T47D (cell line): ENCODE results near the gene EML3.

Source experiments
- DNase-seq, 2 experiments: peaks; one replicate each; pipeline versions ENCODE4 v3.0.0 to v3.0.0-alpha.2; 2011 to 2012; ENCODE audit warnings: low read depth in 1 of 2, low spot score in 1 of 2
- JUND ChIP-seq: IDR thresholded peaks from 2 replicates; pipeline ENCODE4 v1.6.1; 2012; ENCODE audit warnings: low read depth
- in situ Hi-C: cut with HindIII; loops from 2 replicates; pipeline ENCODE4 v1.10.0; 2016; ENCODE audit warnings: low sequenced_read_pairs, low pct_unique_long_range_greater_than_20kb

Gene EML3

DNA sequence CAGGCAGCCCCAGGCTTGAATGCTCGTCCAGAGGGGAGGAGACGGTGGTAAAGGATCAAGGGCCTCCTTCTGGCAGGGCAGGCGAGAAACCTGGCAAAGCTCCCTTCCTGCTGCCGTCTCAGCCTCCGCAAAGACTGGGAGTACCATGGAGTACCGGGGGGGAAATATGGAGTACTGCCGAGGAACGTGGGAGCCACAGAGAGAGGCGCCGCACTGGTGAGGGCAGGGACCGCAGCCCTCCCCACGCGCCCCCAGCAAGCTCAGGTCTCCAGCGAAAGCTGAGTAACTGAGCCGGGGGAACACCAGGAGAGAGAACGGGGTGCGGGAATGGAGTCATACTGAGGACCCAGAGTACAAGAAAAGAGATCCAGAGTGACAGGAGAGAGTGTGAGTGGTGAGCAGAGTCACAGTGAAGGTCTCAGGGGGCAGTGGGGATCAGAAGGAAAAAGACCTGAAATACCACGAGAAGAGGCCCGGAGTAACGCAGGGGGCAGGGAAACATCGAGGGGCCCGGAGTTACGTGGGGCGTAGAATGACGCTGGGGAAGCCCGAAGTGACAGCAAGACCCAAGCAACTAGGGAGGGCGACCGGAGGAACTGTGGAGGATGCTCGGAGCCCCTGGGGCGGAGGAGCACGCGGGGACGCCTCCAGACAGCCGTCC is 740 bp downstream of the EML3 start:
- DNase-seq, result peak; percentile 58 to 70
- in situ Hi-C loops, result no loop called here
- TF ChIP-seq JUND, result no peak

DNA sequence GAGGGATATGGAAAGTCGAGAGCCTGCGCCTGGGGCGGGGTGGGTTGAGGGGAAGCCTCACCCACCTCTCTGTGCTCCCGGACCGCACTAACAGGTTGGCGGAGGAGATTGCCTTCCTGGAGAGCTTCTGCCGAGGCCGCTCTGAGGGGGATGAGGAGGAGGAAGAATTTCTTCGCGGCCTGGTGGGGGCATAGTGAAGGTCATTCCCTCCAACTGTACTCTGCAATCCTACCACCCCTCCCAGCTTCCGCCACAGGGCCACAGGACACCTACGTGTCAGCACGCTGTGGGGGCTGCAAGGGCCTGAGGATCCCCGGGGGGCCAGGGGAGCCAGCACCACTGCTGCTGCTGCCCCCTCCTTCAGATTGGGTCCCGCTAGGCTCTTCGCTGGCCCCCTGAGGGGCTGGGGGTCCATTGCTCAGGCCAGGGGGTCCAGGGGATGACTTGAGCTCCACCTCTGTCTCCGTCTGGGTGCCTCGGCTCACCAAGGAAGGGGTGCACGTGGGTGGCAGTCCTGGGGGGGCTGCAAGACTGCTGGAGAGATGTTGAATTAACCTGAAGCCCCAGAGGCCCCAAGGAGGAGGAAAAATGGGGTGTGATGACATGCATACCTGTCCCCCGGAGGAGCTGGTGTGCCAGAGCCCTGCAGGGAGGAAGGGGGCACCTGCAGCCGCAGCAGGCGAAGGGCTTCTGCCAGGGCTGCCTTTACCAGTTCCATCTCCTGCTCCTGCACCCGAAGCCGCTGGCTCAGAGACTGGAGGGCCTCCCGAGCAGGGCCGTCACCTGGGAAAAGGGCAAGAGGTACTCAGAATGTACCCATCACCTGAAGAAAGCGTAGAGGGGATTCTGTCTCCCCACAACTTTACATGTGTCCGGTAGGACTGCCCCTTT is 1.5 kb downstream of the EML3 start:
- DNase-seq, result no peak
- no peak for TF ChIP-seq JUND
- in situ Hi-C loops, result no loop called here

DNA sequence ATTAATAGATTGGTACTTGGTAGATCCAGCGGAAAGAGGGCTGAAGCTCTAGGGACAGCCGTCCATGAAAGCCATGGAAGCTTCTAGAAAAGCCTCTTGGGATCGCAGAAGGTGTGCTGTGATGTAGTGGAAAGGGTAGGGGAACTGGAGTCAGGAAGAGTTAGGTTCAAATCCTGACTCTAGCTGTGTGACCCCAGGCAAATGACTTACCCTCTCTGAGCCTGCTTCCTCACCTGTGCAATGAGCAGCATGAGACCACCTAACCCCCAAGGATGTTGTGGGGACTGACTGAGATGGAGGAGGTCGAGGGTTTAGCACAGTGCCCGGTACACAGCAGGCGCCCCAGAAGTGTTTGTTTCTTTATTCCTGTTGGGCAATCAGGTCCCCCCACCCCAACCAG is 2.2 kb downstream of the EML3 start:
- no peak for TF ChIP-seq JUND
- in situ Hi-C loops, result no loop called here

DNA sequence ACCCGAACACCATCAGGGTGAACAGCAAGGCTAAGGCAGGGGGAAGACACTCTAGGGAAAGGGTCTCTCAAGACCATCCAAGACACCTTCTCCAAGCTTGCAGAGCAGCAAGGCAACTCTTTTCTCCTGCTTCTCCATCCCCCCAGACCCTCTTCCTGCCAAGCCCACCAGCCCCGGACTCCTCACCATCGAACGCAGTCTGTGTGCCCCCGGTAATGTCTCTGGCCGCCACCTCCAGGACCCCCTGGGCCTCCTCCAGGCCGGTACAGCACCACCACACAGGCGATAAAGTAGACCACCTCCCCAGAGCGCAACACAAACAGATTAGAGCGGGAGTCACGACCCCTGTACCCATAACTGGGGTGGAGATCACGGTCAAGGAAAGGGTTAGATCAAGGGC is 3.8 kb downstream of the EML3 start:
- in situ Hi-C loops, result no loop called here
- no peak for TF ChIP-seq JUND
- no peak for DNase-seq

More for the DNA sequence above, 2.2 kb downstream of the EML3 start:
- no peak for DNase-seq

DNA sequence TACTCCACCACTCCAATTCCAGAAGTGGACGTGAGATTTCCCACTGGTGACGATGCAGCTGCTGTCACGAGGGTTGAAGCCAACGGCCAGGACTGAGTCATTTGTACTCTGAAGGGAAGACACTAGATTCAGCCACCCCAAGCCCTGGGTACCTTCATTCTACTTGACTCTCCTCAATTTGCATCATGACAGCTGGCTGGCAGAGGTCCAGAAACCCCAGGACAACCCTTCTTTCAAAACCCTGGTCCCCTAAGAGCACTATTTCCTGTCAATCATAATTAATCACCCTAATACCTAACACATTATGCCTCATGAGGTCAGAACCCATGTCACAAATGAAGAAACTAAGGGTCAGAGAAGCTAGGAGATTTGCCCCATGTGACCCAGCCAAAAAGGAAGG is 4.9 kb downstream of the EML3 start:
- TF ChIP-seq JUND, result no peak
- no peak for DNase-seq
- in situ Hi-C loops, result no loop called here

DNA sequence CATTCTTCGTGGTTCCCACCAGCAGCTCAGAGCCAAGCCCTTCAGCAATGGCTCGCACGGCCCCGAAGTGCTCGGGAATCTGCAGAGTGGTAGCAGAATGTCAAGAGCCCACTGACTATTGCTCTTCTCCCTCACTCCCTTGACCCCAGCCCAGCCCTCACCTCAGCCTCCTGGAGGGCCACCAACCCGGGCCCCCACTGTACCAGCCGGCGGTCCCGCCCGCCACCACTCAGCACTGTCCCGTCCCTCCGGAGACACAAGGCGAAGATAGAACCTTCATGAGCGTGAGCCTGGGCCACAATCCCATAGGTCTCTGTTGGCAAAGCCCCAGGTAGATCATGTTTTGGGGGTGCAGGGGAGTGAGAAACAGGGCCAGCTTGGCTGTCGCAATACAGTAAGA is 6.7 kb downstream of the EML3 start:
- in situ Hi-C loops, result no loop called here
- no peak for TF ChIP-seq JUND

DNA sequence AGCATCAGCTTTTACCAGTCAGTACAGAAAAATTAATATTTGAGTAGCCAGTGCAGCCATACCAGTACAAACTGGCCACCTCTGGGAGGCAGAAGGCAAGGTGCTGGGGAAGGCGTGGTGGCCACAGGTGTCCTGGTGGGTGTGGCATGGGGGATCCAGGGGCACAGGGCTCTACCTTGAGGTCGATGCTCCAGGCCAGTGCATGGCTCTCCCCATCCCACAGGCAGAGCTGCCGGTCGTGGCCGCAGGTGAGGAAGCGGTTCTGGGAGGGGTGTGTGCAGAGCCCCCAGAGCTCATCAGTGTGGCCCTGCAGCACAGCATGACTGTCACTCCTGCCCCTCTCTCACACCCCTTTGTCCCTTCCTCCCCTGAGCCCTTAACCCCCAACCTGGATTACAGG is 7.1 kb downstream of the EML3 start:
- in situ Hi-C loops, result no loop called here
- DNase-seq, result no peak
- TF ChIP-seq JUND, result no peak

More for the DNA sequence above, 6.7 kb downstream of the EML3 start:
- no peak for DNase-seq

DNA sequence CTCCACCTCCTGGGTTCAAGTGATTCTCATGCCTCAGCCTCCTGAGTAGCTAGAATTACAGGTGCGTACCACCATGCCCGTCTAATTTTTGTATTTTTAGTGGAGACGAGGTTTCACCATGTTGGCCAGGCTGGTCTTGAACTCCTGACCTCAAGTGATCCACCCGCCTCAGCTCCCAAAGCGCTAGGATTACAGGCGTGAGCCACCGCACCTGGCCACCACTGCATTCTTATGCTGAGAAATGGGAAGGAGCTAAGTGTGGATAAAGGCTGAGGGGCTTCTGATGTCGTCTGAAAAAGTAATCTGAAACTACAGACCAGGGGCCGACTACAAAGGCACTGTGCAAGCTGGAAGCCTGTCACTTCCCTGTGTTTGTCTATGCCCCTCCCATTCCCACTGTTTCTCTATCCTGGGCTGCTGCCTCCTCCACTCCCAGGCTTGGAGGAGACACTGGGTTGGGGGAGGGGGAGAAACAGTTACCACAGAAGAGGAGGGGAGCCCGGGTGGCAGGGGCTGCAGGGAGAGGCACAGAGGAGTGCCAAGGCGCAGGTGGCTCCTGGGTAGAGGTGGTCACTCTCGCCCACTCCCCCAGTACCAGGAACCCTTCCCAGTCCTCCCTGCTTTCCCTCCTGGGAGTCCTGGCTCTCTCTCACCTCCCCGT is 8.0 kb downstream of the EML3 start:
- no peak for TF ChIP-seq JUND
- in situ Hi-C loops, result no loop called here
- no peak for DNase-seq

DNA sequence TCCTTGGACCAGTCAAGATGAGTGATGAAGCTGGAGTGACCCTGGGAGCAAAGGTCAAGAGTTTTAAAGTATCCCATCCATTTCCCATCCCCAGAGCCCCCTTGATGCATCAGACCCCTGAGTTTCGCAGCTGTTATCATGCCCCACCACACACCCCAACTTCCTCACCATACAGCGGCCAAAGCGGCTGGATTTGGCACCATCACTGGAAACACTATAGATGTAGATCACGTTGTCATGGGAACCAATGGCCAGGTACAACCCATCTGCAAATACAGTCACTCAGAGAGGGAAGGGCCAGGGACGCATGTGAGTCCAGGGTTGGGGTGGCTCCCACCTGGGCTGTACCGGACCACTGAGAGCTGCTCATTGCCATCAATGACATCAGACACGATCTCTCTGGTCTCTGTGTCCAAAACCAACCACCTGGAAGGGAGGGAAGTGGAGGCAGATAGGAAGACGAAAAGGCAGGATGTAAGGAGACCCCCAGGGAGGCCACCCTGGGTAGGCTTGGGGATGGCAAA is 8.7 kb downstream of the EML3 start:
- peak in 1 of 2 experiments; percentile 35 for DNase-seq
- no peak for TF ChIP-seq JUND
- in situ Hi-C loops, result no loop called here

DNA sequence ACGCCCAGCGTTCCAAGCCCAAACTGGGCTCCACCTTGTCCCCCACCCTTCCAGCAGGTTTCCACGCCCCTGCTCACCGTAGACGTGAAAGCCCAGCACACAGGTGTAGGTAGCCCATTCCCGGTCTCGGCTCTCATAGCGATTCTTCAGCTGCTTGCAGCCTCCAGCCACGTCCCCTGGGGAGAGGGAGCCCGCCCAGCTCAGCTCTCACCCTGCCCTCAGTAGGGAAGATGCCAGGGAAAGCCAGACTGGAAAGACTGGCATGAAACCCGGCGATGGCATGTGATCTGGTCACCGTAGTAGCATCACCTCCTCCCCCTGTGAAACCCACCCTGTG is 9.5 kb downstream of the EML3 start:
- in situ Hi-C loops, result no loop called here
- TF ChIP-seq JUND, result no peak
- DNase-seq, result no peak

DNA sequence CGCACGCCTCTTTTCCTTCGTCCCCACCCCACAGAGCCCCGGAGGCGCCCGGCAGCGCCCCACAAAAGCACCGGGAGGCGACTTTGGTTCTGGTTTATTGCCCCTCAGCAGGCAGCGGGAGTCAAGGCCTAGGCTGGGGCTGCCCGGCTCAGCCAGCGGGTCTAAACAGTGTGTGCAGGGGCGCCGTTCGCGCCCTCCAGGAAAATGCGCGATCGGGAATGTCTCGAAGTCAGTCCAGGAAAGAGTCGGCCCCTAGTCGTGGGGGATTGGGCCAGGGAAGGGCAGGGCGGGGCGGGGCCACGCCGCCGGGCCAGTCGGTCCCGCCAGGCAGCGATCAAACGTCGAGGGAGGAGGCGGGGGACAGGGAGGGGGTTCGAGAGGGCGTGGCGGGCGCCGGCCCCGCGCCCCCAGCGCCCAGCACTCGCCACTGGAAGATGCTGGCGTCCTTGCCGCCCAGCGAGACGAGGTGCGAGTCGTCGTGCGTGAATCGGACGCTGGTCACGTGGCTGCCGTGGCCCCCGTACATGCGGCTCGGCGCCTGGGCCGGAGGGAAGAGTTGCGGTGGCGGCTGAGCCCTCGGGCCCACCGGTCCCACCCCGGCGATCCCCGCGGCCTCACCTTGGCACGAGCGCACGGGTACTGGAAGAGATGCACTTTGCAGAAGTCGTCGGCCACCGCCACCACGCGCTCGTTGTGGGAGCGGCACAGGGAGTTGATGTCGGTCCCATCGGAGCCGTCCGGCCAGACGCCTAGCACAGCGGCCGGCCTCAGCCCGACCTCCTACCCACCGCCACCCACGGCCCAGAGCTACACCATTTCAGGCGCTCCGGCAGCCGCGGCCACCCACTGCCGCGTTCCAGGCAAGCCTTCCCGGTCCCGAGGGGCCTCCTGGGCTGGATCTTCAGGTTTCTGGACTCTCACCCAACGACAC is 10.2 kb downstream of the EML3 start:
- no peak for DNase-seq
- in situ Hi-C loops, result no loop called here
- no peak for TF ChIP-seq JUND
